ENCODE measurements around the gene NIPBL.

NIPBL gene

DNA sequence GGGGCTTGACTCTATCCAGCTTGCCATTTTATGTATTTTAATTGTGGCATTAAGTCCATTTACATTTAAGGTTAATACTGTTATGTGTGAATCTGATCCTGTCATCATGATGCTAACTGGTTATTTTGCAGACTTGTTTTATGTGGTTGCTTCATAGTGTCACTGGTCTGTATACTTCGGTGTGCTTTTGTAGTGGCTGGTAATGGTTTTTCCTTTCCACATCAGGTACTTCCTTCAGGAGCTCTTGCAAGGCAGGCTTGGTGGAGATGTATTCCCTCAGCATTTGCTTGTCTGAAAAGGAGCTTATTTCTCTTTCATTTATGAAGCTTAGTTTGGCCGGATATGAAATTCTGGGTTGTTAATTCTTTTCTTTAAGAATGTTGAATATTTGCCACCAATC, 226.7 kb downstream of the NIPBL start:
- no peak for DNase-seq

DNA sequence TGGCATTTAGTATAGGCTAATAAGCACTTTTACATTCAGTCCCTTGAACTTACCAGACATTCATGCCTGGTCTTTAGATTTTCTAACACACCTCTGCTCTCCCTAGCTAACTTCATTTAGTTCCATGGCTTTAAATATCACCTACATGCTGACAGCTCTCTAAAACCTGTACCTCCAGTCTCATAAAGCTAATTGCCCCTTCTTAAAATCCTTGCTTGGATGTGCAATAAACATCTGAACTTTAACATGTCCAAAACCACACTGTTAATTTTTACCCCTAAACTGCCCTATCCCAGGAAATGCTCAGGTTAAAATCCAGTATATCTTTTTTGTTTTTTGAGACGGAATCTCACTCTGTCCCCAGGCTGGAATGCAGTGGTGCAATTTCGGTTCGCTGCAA, 232.8 kb downstream of the NIPBL start:
- DNase-seq, result no peak

GRCh38 chr5:37110135-37110534, 233.6 kb downstream of the NIPBL start:
- DNase-seq, result no peak

DNA sequence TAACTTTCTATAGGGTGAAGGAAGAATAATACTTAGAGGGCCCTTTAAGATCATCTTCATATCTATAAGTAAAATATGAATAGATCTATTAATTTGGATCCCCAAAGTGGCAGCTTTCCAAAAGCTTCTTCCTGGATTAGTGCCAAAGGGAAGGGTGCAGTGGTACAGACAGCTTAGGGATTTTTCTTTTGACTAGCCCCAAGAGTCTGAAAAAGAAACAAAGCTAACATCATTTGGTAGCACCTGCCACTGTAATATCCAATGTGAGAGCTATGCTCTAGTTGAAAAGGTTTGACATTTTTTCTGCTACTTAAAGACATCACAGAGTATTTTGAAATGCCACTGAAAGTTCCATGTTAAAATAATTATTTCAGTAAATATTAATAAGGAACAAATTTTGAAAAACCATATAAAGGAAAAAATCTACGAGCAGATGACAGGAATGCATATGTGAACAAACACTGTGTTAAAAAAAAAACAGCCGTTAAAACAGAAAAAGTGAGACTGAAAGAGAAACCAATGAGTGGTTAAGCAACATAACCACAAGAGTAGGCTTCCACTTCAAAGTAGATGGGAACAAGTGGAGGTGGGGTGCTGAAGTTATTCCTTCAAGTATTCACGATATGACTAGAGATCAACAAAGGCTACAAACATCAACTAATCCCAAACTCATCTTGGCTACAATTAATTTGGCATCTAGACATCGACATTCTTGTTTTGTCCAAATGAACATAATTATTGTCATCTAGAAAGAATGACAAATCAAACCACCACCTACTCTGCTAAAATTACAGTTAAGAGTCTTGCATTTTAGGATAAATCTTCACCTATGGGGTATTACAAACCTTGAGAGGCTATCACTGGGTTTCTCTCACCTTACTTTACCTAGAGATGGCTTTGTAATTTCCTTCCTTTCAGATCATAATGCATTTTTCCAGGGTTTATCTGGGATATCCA, 235.1 kb downstream of the NIPBL start:
- DNase-seq, result no peak

DNA sequence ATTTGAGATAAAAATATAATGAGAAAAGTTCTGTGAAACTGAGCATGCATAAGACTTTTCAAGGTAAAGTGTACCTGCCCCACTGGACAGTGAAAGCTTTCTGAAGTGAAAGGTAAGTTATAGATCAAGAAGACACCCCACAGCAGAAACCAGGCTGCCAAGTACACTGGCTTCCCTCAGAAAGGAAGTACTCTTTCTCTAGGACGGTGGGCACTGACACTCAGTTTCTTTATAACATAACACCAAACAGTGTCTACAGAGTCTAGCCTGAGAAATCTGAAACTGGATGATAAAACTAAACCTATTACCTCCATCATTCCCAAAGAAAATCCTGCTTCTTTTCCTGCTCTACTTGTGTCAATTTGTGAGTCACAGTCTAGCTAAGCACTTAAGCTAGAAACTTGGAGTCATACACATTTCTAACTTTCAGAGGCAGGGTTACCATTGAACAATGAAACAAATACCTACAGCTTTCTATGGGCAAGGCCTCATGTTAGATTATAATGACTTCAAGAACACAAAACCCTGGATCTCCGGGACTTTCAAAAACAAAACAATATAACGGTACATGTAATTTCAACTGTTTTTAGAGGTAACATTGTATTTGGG, 235.9 kb downstream of the NIPBL start:
- no peak for DNase-seq
